ENCODE measurements around the gene KLHL14. TPM values are rescaled to one million over a fixed set of nuclear protein-coding genes. Genes with fewer than 3 reads are reported as not detected.

The KLHL14 gene
- total RNA-seq, 6 donors from 2014 or later = 0.20 to 0.49 (median 0.44) TPM; not detected in 3

DNA sequence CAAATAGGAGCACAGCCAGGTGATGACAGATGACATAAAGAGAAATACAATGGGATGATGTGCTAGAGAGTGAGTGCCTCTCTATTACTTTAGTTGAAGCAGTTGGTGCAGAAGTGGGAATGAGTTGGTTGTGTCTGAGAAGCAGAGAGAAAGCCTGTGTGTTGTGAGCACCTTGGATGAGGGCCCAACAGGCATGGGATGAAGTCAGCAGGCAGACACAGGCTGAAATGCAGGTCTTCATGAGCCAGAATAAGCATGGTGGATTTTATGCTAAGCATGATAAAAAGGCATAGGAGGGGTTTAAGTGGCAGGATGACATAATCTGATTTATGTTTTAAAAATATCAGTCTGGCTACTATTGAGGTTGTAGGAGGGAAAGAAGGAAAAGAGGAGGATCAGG is 71.5 kb downstream of the KLHL14 start:
- DNase-seq = no peak
- no peak for ATAC-seq (ENCODE audit: low FRiP score in 2 of 2)
- no peak for TF ChIP-seq POLR2A (IDR thresholded peaks at IDR 0.05)
- TF ChIP-seq, protein P1, sequence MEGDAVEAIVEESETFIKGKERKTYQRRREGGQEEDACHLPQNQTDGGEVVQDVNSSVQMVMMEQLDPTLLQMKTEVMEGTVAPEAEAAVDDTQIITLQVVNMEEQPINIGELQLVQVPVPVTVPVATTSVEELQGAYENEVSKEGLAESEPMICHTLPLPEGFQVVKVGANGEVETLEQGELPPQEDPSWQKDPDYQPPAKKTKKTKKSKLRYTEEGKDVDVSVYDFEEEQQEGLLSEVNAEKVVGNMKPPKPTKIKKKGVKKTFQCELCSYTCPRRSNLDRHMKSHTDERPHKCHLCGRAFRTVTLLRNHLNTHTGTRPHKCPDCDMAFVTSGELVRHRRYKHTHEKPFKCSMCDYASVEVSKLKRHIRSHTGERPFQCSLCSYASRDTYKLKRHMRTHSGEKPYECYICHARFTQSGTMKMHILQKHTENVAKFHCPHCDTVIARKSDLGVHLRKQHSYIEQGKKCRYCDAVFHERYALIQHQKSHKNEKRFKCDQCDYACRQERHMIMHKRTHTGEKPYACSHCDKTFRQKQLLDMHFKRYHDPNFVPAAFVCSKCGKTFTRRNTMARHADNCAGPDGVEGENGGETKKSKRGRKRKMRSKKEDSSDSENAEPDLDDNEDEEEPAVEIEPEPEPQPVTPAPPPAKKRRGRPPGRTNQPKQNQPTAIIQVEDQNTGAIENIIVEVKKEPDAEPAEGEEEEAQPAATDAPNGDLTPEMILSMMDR (IDR thresholded peaks at IDR 0.05) = no peak
- TF ChIP-seq EP300 (IDR thresholded peaks at IDR 0.05) = no peak
- no peak for TF ChIP-seq POLR2AphosphoS5 (IDR thresholded peaks at IDR 0.05)

DNA sequence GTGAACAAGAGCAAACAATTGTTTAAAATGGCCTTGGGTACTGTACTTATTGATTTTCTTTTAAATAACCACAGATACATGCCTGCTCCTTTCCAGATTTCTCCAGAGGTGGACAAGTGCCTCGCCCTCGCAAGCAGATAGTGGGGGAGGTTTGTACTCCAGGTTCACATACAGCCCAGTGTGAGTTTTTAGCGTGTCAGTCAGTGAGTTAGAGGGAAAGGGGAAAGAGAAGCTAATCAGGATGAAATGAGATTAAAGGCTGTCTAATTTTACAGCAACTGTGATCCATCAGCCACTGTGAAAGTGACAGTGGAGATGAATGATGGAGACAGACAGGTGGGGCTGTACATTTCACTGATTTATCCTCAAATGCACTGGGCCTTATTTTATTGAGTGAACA is 74.7 kb downstream of the KLHL14 start:
- DNase-seq (no peak), ATAC-seq (ENCODE audit: low FRiP score in 2 of 2) (no peak)
- Histone ChIP-seq H3K4me1 (no peaks in the 10 kb centered on the region), H3K4me3 (no peak overlapping the region), H3K27ac (no peak overlapping the region), H3K9me3 (no peaks in the 10 kb centered on the region), H3K36me3 (no peaks in the 10 kb centered on the region), H3K27me3 (no peaks in the 10 kb centered on the region)
- TF ChIP-seq POLR2A (IDR thresholded peaks at IDR 0.05) (no peak), EP300 (IDR thresholded peaks at IDR 0.05) (no peak), POLR2AphosphoS5 (IDR thresholded peaks at IDR 0.05) (no peak)
- TF ChIP-seq, protein P1 (IDR thresholded peaks at IDR 0.05) = no peak
- WGBS, 2 donors = 73 to 76% methylated on average over 3 of the region's 3 CpGs

More for the DNA sequence above, 71.5 kb downstream of the KLHL14 start:
- Histone ChIP-seq H3K36me3 (no peaks in the 10 kb centered on the region), H3K4me3 (no peak overlapping the region), H3K9me3 (no peaks in the 10 kb centered on the region), H3K4me1 (no peaks in the 10 kb centered on the region), H3K27ac (no peak overlapping the region), H3K27me3 (no peaks in the 10 kb centered on the region)

DNA sequence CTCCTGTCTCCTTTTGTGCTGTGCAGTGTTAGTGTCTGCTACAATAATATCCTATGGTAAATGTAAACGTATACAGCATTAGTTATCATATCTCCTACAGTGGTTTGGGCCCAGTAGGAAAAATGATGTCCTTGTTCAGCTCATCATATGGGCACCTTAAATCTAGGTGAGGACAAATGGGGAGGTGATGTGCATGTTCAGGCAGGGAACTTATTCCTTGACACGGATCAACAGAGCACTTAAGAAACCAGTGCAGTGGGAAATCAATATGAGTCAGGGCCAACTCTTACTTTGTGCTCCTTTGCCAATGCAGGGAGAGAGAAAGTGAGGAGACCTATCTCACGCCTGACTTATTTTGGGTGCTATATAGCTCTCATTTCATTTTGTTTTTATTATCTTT is 76.4 kb downstream of the KLHL14 start:
- ATAC-seq (ENCODE audit: low FRiP score in 2 of 2) (no peak), DNase-seq (no peak)
- no peaks in the 10 kb centered on the region for H3K9me3 ChIP-seq
- no peak overlapping the region for H3K4me3 ChIP-seq
- WGBS, 2 donors = 82 to 84% methylated on average over 3 of the region's 3 CpGs
- no peaks in the 10 kb centered on the region for H3K4me1 ChIP-seq
- no peaks in the 10 kb centered on the region for H3K36me3 ChIP-seq
- TF ChIP-seq EP300 (IDR thresholded peaks at IDR 0.05) (no peak), POLR2AphosphoS5 (IDR thresholded peaks at IDR 0.05) (no peak)
- H3K27ac ChIP-seq = no peak overlapping the region
- no peaks in the 10 kb centered on the region for H3K27me3 ChIP-seq

DNA sequence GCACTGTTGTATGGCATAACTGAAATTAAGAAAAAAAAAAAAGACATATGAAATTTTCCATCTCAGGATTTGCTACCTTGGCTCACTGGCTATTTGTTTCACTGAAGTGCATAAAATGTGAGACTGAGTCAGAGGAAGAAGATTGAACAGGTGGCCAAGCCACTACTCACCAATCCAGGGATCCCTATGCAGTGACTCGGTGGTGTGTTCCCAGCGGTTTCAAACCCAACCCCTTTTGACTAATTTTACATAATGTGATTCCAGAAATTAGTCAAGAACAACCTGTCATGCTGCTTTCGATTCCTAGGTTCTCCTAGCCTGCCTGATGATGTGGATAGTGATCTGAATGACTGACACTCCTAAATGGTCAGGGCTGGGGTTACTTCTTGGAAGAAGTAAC is 77.3 kb downstream of the KLHL14 start:
- DNase-seq (no peak), ATAC-seq (ENCODE audit: low FRiP score in 2 of 2) (no peak)
- Histone ChIP-seq H3K4me1 (no peaks in the 10 kb centered on the region), H3K4me3 (no peak overlapping the region), H3K9me3 (no peaks in the 10 kb centered on the region), H3K27me3 (no peaks in the 10 kb centered on the region), H3K27ac (no peak overlapping the region), H3K36me3 (no peaks in the 10 kb centered on the region)
- WGBS, 2 donors = 76 to 95% methylated on average over 3 of the region's 3 CpGs
- TF ChIP-seq POLR2A (IDR thresholded peaks at IDR 0.05) = no peak
- no peak for TF ChIP-seq EP300 (IDR thresholded peaks at IDR 0.05)
- TF ChIP-seq POLR2AphosphoS5 (IDR thresholded peaks at IDR 0.05) = no peak
- TF ChIP-seq, protein P1 (IDR thresholded peaks at IDR 0.05) = no peak

DNA sequence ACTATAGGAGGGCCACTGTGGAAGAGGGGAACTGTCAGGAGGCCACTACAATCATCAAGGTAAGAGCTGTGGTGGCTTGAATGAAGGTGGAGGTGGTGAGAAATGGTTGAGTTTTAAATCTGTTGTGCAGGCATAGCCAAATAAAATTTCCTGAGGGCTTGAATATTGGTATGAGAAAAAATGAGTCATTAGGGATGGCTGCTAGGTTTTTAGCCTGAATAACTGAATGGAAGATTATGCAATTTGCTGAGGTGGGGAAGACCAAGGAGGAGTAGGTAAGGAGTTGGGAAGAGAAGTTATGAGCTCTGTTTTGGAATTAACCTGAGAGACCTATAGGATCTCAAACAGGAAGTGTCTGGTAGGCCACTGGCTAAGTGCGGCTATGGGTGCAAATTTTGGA is 84.0 kb downstream of the KLHL14 start:
- Histone ChIP-seq H3K27me3 (no peaks in the 10 kb centered on the region), H3K36me3 (no peaks in the 10 kb centered on the region), H3K27ac (no peak overlapping the region), H3K4me3 (no peak overlapping the region), H3K9me3 (no peaks in the 10 kb centered on the region), H3K4me1 (no peaks in the 10 kb centered on the region)
- DNase-seq (no peak), ATAC-seq (ENCODE audit: low FRiP score in 2 of 2) (no peak)
- 92 to 94% methylated on average over 1 of the region's 1 CpG for WGBS, 2 donors
- TF ChIP-seq POLR2A (IDR thresholded peaks at IDR 0.05) = no peak
- no peak for TF ChIP-seq EP300 (IDR thresholded peaks at IDR 0.05)
- no peak for TF ChIP-seq POLR2AphosphoS5 (IDR thresholded peaks at IDR 0.05)
- TF ChIP-seq, protein P1 (IDR thresholded peaks at IDR 0.05) = no peak
